Right lobe of liver (tissue), 6 donors: ENCODE data around the gene MYOZ1. TPM values are rescaled to one million over a fixed set of nuclear protein-coding genes. Genes with fewer than 3 reads are reported as not detected.

Source experiments
- ATAC-seq, 4 donors: fragments of 200-7000 bp; cut with Tn5 transposase; one replicate each; pipeline ENCODE4 v1.9.1; 2020; ENCODE audit warnings: mild to moderate bottlenecking in 4 of 4, moderate library complexity in 4 of 4
- DNase-seq, 3 donors: peaks; one replicate each; pipeline ENCODE4 v3.0.0-alpha.2; 2020
- H3K27ac ChIP-seq, 3 donors: fragments of 200-600 bp; one replicate each; pipeline ENCODE4 v1.8.0; 2022
- H3K27me3 ChIP-seq, 2 donors: fragments of 200-600 bp; one replicate each; pipeline ENCODE4 v1.8.0; 2022
- H3K36me3 ChIP-seq, 4 donors: fragments of 200-600 bp; sonication (generic) in 1 of 4; one replicate each; pipeline versions ENCODE4 v1.5.1 to v1.8.0; 2017 to 2022; ENCODE audit warnings: control low read depth in 1 of 4
- H3K4me1 ChIP-seq, 4 donors: fragments of 200-600 bp; sonication (generic) in 1 of 4; one replicate each; pipeline versions ENCODE4 v1.5.1 to v1.8.0; 2017 to 2022; ENCODE audit warnings: control low read depth in 1 of 4
- H3K4me3 ChIP-seq, 3 donors: fragments of 200-600 bp; one replicate each; pipeline ENCODE4 v1.8.0; 2022
- H3K9me3 ChIP-seq, 4 donors: fragments of 200-600 bp; sonication (generic) in 1 of 4; one replicate each; pipeline versions ENCODE4 v1.5.1 to v1.8.0; 2017 to 2022; ENCODE audit warnings: control low read depth in 1 of 4
- POLR2A ChIP-seq: fragments of 450-650 bp; IDR thresholded peaks from one replicate; pipeline ENCODE4 v1.6.1; 2017; ENCODE audit warnings: antibody characterized with exemption, mild to moderate bottlenecking
- WGBS: methylation state at CpG from one replicate; pipeline ENCODE4 v1.1.6; 2018; ENCODE audit warnings: low coverage, low lambda C conversion rate; ENCODE audit not compliant: insufficient coverage; ENCODE audit errors: missing lambda C conversion rate; 5-methylcytosine and 5-hydroxymethylcytosine counted together
- intact Hi-C, 2 donors: fragments of 100-400 bp; cut with DNase I; formaldehyde crosslinking; loops; one replicate each; pipeline versions ENCODE4 v1.11.2 to v1.14.1; 2022
- total RNA-seq, 6 experiments: library from RNA; depleted of rRNA in 2 of 6; stranded (reverse); fragments of >200 nt in 2 of 6; fragmentation: NEBNext Ultra II Directional in 3 of 6; extraction: Animal tissue kit (Norgen Biotek cat#: 25700) in 3 of 6; gene quantifications; one replicate each; pipeline versions ENCODE4 v1.1.0 to v1.2.4, GENCODE V29; 2016 to 2023
- TF ChIP-seq, protein P1 (sequence below), 4 donors: fragments of 200-600 bp in 3 of 4; fragments of 450-650 bp in 1 of 4; IDR thresholded peaks; one replicate each; pipeline versions ENCODE4 v1.5.1 to v1.8.0; 2016 to 2022; ENCODE audit warnings: antibody characterized with exemption in 4 of 4, mild to moderate bottlenecking in 2 of 4
- donor health status: DM: no; HTN: yes; CAD: no.
- donor health status: DM: no; HTN: no; CAD: no.
- donor health status: DM: no; HTN: no; CAD: no.
- donor health status: DM: no; HTN: yes; CAD: no.
- donor health status: DM: no; HTN: yes; CAD: no.

Gene MYOZ1
- total RNA-seq, 6 experiments from 2014 or later: 0.74 to 1.1 TPM; not detected in 4

DNA sequence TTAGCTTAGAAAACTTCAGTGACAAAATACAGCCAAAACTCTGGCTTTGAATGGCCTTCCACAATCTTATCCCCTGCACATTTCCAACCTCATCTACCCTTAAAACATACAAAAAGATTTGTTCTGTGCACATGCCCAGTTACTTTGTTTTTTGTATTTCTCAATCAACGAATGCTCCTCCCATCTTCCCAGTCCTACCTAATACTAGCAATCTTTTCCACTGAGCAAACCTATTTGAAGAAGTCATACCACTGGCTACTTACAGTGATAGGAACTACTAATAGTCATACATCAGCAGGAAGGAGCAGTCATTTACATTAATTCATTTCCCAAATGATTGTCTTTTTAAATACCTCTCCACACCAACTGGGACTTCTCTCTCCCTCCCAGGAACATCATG, 52.6 kb downstream of the MYOZ1 start:
- Histone ChIP-seq H3K4me3 (no peak overlapping the region), H3K4me1 (peaks cover 0 to 52% (median 11%) of the 10 kb centered on the region in 4 donors), H3K27me3 (no peaks in the 10 kb centered on the region), H3K27ac (peak overlapping the region in 1 of 3 donors; percentile 67), H3K36me3 (no peaks in the 10 kb centered on the region), H3K9me3 (no peaks in the 10 kb centered on the region)
- intact Hi-C loops: no loop called here
- TF ChIP-seq, protein P1, sequence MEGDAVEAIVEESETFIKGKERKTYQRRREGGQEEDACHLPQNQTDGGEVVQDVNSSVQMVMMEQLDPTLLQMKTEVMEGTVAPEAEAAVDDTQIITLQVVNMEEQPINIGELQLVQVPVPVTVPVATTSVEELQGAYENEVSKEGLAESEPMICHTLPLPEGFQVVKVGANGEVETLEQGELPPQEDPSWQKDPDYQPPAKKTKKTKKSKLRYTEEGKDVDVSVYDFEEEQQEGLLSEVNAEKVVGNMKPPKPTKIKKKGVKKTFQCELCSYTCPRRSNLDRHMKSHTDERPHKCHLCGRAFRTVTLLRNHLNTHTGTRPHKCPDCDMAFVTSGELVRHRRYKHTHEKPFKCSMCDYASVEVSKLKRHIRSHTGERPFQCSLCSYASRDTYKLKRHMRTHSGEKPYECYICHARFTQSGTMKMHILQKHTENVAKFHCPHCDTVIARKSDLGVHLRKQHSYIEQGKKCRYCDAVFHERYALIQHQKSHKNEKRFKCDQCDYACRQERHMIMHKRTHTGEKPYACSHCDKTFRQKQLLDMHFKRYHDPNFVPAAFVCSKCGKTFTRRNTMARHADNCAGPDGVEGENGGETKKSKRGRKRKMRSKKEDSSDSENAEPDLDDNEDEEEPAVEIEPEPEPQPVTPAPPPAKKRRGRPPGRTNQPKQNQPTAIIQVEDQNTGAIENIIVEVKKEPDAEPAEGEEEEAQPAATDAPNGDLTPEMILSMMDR (IDR thresholded peaks at IDR 0.05): no peak
- no peak for TF ChIP-seq POLR2A
- WGBS: 21% methylated on average over 1 of the region's 1 CpG
- no peak for DNase-seq
- ATAC-seq: peak; percentile 50 to 71 (median 67)

DNA sequence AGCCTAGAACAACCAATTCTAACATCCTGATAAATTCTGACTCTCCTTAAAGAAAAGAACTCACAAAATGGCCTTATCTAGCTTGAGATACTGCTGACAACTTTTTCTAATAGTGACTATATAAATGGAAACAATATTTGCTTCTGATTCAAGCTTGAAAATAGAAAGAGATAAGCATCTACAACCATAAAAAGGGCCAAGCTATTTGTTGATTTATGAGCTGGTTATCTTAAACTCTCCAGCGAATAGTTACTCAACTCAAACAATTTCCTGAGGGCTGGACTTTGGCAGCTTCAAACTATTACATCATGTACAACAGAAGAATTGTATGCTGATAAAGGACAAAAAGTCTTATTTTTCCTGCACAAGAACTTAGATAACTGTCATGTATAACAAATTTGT, 54.7 kb downstream of the MYOZ1 start:
- no peak for TF ChIP-seq POLR2A
- TF ChIP-seq, protein P1 (IDR thresholded peaks at IDR 0.05): no peak
- peak in 1 of 3 donors; percentile 65 for DNase-seq
- H3K27me3 ChIP-seq: no peaks in the 10 kb centered on the region
- H3K4me1 ChIP-seq: peaks cover 0 to 41% (median 5%) of the 10 kb centered on the region in 4 donors
- WGBS: 4% methylated on average over 1 of the region's 1 CpG
- intact Hi-C loops: no loop called here
- H3K4me3 ChIP-seq: no peak overlapping the region
- ATAC-seq: peak; percentile 73 to 91 (median 86)
- H3K27ac ChIP-seq: peak overlapping the region in 2 of 3 donors; percentile 18 to 44
- H3K9me3 ChIP-seq: no peaks in the 10 kb centered on the region
- no peaks in the 10 kb centered on the region for H3K36me3 ChIP-seq

- TF ChIP-seq, protein P1 (IDR thresholded peaks at IDR 0.05): no peak
- TF ChIP-seq POLR2A: no peak
- ATAC-seq (no peak), DNase-seq (no peak)
- Histone ChIP-seq H3K4me1 (peaks cover 0 to 34% (median 4%) of the 10 kb centered on the region in 4 donors), H3K9me3 (no peaks in the 10 kb centered on the region), H3K27ac (no peak overlapping the region), H3K27me3 (no peaks in the 10 kb centered on the region), H3K36me3 (no peaks in the 10 kb centered on the region), H3K4me3 (no peak overlapping the region)
- intact Hi-C loops: no loop called here
- WGBS: 100% methylated on average over 3 of the region's 3 CpGs
These were observed 55.9 kb downstream of the MYOZ1 start for GRCh38 chr10:73585327-73585726.

DNA sequence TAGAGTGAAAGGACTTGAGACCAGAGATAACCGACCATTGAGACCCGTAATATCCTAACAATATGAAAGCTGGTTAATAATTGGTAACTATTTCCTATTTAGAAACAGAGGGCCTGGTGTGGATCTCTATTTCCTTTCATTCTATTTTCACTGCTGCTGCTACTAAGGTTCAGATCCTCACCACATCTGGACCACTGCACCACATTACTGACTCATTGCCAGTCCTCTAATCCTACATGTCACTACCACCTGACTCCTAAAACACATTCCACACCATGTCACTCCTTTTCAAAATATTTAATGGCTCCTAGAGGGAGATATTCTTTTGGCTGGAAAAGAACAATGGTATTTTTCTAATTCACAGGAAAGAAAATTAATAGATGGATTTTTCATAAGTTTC, 56.5 kb downstream of the MYOZ1 start:
- no peaks in the 10 kb centered on the region for H3K9me3 ChIP-seq
- peaks cover 0 to 33% (median 4%) of the 10 kb centered on the region in 4 donors for H3K4me1 ChIP-seq
- 89% methylated on average over 2 of the region's 2 CpGs for WGBS
- no peak overlapping the region for H3K4me3 ChIP-seq
- no peak for TF ChIP-seq POLR2A
- TF ChIP-seq, protein P1 (IDR thresholded peaks at IDR 0.05): no peak
- no peak overlapping the region for H3K27ac ChIP-seq
- ATAC-seq (no peak), DNase-seq (no peak)
- H3K36me3 ChIP-seq: no peaks in the 10 kb centered on the region
- no peaks in the 10 kb centered on the region for H3K27me3 ChIP-seq
- intact Hi-C loops: no loop called here

DNA sequence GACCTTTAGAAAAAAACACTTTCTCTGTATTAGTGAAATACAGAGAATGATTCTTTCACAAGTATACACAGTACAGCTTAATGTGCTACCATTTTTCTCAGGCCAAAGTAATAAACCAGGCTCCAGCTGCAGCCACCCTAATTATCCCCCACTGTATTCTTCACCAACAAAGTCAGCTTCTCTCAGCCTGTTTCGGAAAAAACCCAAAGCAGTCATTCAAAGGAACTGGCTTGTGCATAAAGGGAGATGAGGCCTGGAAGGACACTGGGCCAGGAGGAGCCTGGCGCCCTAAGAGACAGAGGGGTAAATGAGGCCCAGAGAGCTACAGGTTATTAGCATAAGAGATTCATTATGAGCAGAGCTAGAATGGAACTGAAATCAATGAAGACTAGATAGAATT, 59.4 kb downstream of the MYOZ1 start:
- H3K36me3 ChIP-seq: no peaks in the 10 kb centered on the region
- H3K9me3 ChIP-seq: no peaks in the 10 kb centered on the region
- H3K4me1 ChIP-seq: peaks cover 0 to 25% (median 6%) of the 10 kb centered on the region in 4 donors
- ATAC-seq (no peak), DNase-seq (no peak)
- no peak overlapping the region for H3K4me3 ChIP-seq
- no peaks in the 10 kb centered on the region for H3K27me3 ChIP-seq
- intact Hi-C loops: no loop called here
- WGBS: 100% methylated on average over 2 of the region's 2 CpGs
- H3K27ac ChIP-seq: no peak overlapping the region
- no peak for TF ChIP-seq POLR2A
- TF ChIP-seq, protein P1 (IDR thresholded peaks at IDR 0.05): no peak
